HG02610 (cell line): ENCODE data around the gene C22orf23.
"Not testable (repeated sequence)": the region's sequence is repeated elsewhere in the genome, so short reads cannot be mapped to it uniquely, and the experiment has no call there.

Source experiments
- ATAC-seq: cut with Tn5 transposase; IDR thresholded peaks from one replicate; pipeline ENCODE4 v1.9.1; 2021; ENCODE audit warnings: mild to moderate bottlenecking, moderate library complexity; ENCODE audit not compliant: unreplicated experiment

Gene C22orf23

DNA sequence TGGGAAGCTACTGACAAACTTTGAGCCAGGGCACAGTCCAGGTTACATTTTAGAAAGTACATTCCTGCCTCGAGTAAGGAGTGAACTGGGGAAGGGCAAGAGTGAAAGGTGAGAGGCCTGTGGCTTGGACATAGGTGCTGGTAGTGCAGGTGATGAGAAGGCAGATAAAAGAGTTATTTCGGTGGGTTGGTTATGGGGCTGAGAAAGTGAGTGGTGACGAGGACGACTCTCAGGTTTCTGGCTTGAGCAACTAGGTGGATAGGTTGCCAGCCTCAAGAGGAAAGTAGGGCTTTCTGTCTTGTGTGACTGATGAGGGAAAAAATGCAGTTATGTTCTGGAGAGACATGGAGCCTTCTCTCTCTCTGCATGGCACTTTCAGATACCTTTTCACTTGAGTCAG lies 3.8 kb upstream of the C22orf23 start:
- no peak for ATAC-seq

DNA sequence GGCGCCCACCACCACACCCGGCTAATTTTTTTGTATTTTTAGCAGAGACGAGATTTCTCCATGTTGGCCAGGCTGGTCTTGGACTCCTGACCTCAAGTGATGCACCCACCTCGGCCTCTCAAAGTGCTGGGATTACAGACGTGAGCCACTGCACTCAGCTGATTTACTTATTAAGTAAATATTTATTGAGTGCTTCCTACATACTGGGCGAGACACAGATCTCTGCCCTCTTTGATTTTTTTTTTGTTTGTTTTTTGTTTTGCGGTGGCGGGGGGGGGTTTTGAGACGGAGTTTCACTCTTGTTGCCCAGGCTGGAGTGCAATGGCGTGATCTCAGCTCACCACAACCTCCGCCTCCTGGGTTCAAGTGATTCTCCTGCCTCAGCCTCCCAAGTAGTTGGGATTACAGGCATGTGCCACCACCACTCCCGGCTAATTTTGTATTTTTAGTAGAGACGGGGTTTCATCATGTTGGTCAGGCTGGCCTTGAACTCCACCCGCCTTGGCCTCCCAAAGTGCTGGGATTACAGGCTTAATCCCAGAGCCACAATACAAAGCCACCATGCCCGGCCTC lies 2.5 kb upstream of the C22orf23 start:
- ATAC-seq, result not testable (repeated sequence)

DNA sequence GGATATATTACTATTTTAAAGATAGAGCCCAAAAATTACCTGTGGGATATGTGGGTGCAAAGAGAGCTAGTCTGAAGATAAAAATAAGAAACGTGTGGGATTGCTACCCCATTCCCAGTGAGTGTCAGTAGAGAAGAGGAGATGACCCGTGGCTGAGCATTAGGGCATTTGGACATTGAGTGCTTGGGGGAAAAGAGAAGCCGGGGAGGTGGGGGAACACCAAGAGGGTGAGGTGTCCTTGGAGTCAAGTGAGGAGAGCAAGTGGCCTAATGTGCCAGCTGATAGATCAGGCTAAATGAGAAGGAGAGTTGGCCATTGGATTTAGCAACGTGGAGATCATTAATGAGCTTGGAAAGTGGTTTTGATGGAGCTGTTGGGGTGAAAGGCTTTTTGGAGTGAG lies 1.3 kb upstream of the C22orf23 start:
- no peak for ATAC-seq

DNA sequence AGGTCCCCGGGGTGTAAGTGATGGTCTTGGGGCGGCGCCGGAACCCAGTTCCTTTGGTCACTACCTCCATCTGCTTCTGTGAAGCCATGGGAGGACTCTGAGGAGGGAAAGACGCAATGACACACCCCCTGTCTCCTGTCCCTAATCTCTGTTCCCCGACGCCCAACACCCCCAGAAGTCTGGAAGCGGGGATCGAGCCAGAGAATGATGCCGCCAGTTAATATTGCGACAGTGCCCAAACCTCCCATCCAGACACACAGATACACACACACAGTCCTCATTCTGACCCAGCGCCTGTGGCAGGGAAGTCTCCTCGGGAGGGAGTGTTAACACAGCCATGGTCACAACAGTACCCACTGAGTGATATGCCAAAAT lies 352 bp downstream of the C22orf23 start:
- ATAC-seq, result no peak

DNA sequence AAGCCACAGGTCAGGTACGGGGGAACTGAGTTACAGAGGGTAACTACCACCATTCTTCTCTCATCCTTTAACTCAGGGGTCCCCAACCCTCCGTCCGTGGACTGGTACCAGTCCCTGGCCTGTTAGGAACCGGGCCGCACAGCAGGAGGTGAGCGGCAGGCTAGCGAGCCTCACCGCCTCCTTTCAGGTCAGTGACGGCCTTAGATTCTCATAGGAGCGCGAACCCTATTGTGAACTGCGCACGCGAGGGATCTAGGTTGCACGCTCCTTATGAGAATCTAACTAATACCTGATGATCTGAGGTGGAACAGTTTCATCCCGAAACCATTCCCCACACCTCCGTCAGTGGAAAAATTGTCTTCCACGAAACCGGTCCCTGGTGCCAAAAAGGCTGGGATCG lies 772 bp downstream of the C22orf23 start:
- ATAC-seq, result not testable (repeated sequence)

DNA sequence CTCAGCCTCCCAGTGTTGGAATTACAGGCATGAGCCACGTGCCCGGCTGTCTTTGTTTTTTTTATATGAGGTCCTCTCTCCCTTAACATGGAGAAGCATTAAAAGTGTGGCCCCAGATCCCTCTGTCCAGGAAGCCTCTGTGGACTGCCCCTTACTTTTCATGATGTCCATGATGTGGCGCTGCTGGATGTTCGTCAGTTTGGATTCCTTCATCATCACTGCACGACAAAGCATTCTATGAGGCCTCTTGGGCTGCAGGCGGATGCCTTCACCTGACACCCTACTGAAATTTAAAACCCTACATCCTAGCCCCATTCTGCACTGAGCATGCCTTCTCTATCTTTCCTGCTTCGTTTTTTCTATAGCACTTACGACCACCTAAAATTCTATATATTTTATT lies 2.1 kb downstream of the C22orf23 start:
- no peak for ATAC-seq

DNA sequence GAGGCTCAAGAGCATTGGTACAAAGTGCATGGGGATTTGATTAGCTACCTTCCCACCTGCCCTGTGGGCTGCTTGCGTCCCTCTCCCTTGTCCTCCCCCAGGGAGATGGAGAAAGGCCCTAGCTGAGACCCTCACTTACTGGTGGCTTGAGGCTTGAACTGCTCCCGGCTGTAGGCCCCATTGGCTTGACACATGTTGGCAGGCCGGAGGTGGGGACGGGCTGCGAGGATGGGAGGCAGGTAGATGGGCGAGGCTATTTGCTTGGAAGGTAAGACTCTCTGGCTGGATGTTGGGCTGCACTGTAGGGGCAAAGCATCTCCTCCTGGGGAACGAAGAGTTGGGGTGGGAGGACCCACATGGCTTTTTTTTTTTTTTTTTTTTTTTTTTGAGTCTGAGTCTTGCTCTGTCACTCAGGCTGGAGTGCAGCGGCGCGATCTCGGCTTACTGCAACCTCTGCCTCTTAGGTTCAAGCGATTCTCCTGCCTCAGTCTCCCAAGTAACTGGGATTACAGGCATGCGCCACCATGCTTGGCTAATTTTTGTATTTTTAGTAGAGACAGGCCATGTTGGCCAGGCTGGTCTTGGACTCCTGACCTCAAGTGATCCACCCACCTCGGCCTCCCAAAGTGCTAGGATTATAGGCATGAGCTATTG lies 6.1 kb downstream of the C22orf23 start:
- ATAC-seq, result not testable (repeated sequence)

DNA sequence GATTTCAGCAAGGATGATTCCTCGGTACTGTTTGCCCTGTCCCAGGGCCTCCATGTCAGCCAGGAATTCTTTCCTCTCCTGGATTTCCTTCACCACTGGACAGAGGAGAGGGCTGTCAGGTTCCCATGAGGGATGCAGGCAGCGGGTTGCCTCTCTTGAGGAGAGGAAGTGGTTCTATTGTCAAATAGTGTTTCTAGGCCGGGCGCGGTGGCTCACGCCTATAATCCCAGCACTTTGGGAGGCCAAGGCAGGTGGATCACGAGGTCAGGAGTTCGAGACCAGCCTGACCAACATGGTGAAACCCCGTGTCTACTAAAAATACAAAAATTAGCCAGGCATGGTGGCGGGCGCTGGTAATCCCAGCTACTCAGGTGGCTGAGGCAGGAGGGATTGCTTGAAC lies 9.0 kb downstream of the C22orf23 start:
- not testable (repeated sequence) for ATAC-seq

DNA sequence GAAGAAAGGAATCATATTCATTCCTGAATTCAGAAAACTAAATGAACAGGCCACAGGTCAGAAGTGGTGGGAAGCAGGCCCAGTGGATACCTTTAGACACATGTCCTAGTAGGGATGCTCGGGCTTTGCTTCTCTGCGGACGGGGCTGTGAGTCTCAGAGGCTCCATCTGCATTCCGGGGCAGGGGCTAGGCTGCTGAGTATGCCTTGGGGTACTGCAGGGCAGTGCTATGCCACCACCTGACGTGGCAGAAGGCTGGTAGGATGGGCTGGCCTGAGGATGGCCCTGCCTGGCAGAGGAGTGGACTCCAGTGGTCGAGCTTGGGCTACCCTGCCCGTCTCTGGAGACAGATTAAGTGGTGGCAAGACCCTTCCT lies 9.6 kb downstream of the C22orf23 start:
- ATAC-seq, result no peak

DNA sequence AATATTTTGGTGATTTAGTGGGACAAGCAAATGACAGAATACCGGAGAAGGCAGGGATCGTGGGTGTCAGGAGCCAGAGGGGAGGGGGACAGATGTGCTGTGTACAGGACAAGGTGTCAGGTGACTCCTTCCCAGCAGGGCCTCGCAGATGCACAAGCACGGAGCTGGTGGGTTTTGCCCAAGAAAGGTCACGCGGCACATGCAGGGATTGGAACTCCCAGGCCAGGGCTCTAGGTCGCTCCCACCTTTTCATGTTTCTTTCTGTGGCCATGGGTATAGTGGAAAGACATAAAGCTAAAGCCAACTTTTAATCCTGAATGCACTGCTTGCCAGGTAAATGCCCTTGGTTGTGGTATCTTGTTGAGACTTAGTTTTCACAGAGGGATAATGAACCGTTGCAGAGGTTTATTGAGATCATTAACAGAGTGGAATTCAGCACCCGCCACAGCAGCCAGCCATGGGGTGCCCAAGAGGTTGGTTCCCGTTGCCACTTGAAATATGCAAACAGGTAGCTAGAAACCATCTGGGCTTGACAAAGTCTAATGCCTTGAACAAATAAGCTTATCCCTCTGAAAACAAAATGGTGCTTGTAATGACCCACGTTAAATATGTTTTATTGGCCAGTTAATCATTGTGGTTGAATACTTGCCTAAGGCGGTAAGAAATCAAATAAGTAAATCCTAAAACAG lies 10.1 kb downstream of the C22orf23 start:
- ATAC-seq, result no peak

DNA sequence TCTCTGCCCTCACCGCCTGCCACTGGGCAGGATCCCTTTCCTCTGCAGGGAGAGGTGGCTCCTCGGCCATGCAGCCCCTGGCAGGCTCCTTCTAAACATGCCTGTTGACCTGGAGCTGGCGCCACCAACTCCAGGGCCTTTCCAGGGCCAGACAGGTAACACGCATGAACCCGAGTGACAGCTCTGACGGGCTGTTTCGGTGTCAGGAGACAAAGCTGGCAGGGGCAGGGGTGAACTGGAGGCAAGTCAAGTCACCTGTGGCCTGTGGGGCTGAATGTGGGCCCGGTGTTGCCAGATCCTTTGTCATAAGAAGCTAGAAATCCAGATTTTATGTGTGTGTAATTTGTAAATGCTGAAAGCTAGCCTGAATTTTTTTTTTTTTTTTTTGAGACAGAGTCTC lies 11.3 kb downstream of the C22orf23 start:
- no peak for ATAC-seq

DNA sequence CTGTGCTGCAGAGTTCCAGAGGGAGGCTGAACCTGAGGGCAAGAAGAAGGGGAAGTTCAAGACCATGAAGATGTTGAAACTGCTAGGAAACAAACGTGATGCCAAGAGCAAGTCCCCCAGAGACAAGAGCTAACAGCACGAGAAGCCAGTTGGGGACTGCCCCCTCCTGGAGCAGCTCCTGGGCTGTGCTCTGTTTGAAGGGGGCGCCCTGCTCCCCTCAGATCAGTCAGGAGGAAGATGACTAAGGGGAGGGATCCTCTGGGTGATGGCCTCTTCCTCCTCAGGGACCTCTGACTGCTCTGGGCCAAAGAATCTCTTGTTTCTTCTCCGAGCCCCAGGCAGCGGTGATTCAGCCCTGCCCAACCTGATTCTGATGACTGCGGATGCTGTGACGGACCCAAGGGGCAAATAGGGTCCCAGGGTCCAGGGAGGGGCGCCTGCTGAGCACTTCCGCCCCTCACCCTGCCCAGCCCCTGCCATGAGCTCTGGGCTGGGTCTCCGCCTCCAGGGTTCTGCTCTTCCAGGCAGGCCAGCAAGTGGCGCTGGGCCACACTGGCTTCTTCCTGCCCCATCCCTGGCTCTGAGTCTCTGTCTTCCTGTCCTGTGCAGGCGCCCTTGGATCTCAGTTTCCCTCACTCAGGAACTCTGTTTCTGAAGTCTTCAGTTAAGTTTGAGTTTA lies 12.6 kb downstream of the C22orf23 start:
- ATAC-seq, result no peak

DNA sequence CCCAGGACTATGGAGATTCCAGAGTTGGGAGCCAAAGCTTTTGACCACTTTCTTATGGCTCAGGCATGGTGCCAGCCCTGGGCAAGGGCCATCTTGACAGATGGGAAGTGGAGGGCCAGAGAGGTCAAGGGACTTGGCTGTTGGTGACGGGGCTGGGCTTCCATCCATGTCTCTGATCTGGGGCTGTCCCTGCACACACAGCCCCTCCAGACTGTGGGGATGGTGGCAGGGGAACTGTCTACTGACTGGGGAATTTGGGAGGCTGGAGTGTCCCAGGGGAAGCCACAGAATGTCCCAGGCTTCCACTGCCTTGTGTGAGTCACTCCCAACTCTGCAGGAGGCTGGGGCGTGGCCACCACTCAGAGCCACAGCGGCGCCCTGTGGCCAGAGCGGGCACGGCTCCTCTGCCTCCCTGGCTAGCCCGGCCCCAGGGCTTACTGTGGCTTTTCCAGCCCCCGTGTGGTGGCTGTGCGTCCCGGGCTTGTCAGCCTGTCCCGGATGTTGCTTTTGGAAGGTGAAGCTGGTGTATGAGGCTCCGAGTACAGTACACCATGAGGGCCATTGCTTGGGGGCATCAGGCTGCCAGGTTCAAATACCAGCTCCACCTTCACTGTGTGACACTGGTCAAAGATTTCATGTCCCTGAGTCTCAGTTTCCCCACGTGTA lies 19.6 kb downstream of the C22orf23 start:
- ATAC-seq, result peak; percentile 83

DNA sequence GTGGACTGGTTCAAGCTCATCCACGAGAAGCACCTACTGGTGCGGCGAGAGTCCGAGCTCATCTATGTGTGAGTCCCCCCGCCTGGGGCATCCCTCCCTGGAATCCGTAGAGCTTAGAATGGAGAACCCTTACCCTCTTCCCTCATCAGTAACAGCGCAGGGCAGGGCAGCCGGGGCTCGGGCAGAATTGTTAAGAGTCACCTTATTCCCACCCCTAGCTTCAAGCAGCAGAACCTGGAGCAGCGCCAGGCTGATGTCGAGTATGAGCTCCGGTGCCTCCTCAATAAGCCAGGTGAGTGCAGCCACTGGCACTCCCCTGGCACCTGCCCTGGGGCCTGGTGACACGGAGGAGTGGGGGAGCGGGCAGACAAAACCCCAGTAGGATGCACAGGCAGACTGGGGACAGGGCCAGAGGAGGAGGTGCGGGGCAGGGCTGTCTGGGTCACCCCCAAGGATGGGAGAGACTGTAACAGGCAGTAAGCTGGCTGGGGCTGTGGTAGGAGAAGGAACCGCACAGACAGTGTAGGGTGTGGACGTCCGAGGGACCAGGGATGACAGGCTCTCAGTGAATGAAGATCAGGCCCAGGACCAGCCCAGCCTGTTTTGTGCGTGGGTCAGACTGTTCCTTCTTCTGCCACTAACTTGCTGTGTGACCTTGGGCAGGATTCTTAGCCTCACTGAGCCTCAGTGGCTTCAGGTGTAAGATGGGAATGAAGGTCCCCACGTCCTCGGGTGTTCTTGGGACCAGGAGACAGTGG lies 20.4 kb downstream of the C22orf23 start:
- no peak for ATAC-seq

DNA sequence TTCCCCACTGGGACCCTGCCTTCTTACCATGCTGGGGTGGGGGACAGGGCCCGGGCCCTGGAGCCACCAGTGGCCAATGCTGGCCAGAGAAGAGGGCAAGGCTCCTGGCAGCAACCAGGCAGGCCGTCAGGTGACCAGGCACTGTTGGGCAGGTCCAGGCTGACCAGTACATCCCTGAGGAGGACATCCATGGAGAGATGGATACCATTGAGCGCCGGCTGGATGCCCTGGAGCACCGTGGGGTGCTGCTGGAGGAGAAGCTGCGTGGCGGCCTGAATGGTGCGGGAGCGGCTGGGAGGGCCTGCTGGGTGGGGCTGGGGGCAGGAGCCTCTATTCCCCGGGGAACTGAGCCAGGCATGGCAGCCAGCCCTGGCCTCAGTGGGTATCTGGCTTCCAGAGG lies 21.0 kb downstream of the C22orf23 start:
- no peak for ATAC-seq

DNA sequence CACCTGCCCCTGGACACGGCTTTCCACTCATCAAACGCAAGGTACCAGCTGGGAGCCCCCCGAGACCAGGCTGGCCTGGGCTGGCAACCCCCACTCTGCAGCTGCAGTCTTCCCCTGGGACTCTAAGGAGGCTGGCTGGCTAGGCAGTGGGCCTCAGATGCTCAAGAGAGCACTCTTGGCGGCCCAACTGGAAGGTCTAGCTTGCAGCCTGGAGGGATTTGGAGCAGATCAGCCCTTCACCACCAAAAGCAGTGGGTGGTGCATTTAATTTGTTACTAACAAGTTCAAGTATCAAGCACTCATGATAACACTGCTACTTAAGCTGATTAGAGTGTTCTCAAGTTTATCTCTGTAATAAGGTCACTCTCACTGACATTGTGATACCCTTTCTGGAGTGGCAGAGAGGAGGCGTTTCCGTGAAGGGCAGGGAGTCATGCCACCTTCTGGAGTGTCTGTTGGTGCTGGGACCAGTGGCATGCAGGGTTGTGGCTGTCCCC lies 21.5 kb downstream of the C22orf23 start:
- ATAC-seq, result no peak

DNA sequence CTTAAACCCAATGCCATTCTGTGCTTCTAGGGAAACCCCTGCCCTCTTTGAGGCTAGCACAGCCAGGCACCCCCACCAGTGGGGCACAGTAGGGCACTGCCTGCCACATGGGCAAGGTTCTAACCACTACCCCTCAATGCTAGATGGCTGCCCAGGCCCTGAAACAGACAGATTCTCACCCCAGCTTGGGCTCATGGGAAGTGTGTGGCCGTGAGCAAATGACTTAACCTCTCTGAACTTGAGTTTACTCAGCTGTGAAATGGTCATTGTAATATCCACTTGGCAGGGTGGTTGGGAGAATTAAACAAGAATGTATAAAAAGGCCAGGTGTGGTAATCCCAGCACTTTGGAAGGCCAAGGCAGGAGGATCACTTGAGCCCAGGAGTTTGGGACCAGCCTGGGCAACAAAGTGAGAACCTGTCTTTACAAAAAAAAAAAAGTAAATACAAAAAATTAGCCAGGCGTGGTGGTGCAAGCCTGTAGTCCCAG lies 22.4 kb downstream of the C22orf23 start:
- ATAC-seq, result no peak

DNA sequence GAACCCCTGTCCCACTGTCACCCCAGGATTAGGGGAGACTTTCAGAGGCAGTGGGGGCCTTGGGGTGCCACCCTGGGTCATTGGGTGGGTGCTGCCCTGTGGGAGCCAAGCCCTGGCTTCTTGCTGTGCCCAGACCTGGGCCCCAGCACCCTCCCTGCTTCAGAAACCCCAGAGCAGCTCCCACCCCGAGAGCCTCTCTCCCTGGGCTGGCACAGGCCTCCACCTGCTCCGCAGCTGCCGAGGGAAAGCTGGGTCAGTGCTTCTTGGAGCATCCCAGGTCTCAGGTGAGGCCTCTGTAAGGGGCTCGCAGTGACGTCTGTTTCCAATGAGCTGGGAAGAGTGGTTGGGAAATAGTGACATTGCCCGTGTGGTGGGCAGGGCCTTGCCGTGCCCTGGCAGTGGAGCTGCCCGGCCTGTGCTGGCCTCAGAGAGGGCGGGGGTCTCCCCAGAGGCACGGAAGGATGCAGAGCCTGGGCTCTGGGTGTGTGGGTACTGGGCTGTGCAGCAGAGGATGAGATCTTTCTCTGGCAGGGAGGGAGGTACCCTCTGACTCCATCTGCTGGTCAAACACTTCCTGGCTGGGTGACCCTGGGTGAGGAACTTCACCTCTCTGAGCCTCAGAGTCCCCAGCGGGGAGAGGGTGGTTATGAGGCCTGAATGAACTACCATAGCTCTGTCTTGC lies 23.0 kb downstream of the C22orf23 start:
- ATAC-seq, result no peak

DNA sequence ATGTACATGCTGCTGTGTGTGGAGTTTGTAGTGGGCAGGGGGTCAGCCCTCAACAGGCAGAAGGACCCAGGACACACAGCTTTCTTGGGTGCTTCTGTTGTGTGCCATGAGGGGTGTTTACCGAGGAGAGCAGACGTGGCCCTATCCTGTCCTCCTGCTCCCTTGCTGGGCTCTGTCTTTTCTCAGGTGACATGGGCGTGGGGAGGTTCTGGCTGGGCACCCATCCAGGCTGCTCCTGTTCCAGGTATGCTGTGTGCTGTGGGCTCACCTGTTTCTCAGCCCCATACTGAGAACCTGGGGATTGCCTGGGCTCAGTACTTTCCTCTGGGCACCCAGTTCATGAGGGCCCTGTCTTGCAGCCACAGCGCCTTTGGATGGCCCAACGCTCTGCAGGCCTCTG lies 24.0 kb downstream of the C22orf23 start:
- ATAC-seq, result no peak

DNA sequence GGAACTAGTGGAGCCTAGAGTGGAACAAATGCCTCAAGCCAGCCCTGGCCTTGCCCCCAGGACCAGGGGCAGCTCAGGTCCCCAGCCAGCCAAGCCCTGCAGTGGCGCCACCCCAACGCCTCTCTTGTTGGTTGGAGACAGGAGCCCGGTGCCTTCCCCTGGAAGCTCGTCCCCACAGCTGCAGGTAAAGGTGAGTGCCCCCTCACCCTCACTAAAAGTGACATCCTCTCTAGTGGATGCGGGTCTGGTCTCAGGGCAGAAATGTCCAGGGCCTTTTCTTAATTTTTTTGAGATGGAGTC lies 25.8 kb downstream of the C22orf23 start:
- ATAC-seq, result no peak
